Measurements from ENCODE around the gene RFX5.

Gene RFX5

DNA sequence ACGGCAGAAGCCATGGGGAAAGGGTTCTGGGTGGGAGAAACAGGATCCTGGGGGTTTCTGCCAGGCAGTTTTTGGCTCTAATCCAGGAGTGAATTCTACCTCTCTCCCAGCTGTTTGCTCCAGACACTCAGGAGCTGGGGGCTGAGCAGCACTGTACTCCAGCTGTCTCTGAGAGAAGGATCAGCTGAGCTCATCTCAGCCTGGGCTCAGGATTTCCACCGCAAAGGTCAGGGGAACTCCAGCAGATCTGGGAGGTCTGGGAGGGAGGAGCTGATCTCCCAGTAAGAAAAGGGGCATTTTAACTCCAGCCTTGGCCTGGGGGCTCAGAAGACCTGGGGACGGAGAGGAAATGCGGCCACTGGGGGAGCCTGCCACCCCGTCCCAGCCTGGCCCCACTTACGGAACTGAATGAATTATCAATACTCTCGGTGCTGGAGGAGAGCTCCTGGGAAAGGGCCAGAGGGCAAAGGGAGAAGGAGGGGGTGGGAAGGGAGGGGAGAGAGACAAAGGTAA lies 37.2 kb downstream of the RFX5 start:
- Histone ChIP-seq H3K4me3 (ENCODE audit: insufficient read depth, low read length, poor library complexity, severe bottlenecking) (no peak overlapping the region), H3K27ac (ENCODE audit: low read depth, low read length) (no peak overlapping the region), H3K79me2 (ENCODE audit: insufficient read depth, low read length) (no peaks in the 10 kb centered on the region), H3K9me3 (ENCODE audit: insufficient read depth, low read length) (no peaks in the 10 kb centered on the region), H2AFZ (ENCODE audit: low read depth, low read length, severe bottlenecking) (no peak overlapping the region), H3K9ac (ENCODE audit: low read length) (no peak overlapping the region), H3K36me3 (ENCODE audit: low read length) (peaks cover 9% of the 10 kb centered on the region; the same call in 1 of the 2 replicates), H3K27me3 (ENCODE audit: low read length) (no peaks in the 10 kb centered on the region), H4K20me1 (ENCODE audit: low read depth, low read length) (no peaks in the 10 kb centered on the region), H3F3A (ENCODE audit: insufficient read depth) (no peaks in the 10 kb centered on the region), H3K4me2 (ENCODE audit: low read depth, low read length, poor library complexity, severe bottlenecking) (no peak overlapping the region), H3K9me2 (replicated peaks; ENCODE audit: insufficient read depth, low read length) (no peaks in the 10 kb centered on the region)
- TF ChIP-seq, protein P1, sequence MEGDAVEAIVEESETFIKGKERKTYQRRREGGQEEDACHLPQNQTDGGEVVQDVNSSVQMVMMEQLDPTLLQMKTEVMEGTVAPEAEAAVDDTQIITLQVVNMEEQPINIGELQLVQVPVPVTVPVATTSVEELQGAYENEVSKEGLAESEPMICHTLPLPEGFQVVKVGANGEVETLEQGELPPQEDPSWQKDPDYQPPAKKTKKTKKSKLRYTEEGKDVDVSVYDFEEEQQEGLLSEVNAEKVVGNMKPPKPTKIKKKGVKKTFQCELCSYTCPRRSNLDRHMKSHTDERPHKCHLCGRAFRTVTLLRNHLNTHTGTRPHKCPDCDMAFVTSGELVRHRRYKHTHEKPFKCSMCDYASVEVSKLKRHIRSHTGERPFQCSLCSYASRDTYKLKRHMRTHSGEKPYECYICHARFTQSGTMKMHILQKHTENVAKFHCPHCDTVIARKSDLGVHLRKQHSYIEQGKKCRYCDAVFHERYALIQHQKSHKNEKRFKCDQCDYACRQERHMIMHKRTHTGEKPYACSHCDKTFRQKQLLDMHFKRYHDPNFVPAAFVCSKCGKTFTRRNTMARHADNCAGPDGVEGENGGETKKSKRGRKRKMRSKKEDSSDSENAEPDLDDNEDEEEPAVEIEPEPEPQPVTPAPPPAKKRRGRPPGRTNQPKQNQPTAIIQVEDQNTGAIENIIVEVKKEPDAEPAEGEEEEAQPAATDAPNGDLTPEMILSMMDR (IDR thresholded peaks at IDR 0.05; ENCODE audit: insufficient read depth, low read length, poor library complexity, severe bottlenecking) = no peak
- no peak for TF ChIP-seq EZH2phosphoT487 (conservative IDR thresholded peaks at IDR 0.05; ENCODE audit: low read length)

DNA sequence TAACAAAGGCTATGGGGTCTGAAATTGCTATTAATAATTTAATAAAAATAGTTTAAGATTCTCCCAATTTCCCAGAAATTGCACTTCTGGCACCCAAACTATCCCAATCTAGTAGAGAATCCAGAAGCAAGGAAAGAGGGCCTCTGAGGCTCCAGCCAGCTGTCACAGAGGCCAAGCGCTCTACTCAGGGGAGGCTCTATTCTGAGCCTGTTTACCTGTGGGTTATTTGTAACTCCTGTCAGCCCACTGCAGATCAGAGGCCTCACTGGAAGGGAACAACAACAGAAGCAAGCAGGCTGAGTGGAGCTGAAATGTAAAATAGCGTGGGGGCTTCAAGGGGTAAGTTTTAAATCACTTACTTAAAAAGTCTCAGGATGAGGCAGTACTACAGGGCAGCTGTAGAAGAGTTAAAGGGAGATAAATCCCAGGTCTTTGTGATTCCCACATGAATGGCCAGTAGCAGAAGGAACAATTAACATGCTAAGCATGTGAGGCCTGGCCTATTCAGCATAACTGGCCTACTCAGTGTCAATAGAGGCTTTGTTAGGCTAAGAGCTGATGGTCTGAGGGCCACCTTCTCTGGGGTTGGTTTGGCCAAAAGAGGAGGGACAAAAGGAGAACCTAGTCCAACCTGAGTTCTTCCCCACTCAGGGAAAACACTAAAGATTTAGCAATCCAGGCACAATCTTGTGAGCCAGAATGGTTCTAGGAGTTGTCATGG lies 52.1 kb downstream of the RFX5 start:
- Histone ChIP-seq H3K36me3 (ENCODE audit: low read length) (peaks cover 8% of the 10 kb centered on the region; the same call in 1 of the 2 replicates), H3K9me2 (replicated peaks; ENCODE audit: insufficient read depth, low read length) (no peaks in the 10 kb centered on the region), H3K9me3 (ENCODE audit: insufficient read depth, low read length) (no peaks in the 10 kb centered on the region), H3F3A (ENCODE audit: insufficient read depth) (no peaks in the 10 kb centered on the region), H2AFZ (ENCODE audit: low read depth, low read length, severe bottlenecking) (no peak overlapping the region), H3K4me2 (ENCODE audit: low read depth, low read length, poor library complexity, severe bottlenecking) (no peak overlapping the region), H4K20me1 (ENCODE audit: low read depth, low read length) (no peaks in the 10 kb centered on the region), H3K27ac (ENCODE audit: low read depth, low read length) (no peak overlapping the region), H3K79me2 (ENCODE audit: insufficient read depth, low read length) (no peaks in the 10 kb centered on the region), H3K27me3 (ENCODE audit: low read length) (no peaks in the 10 kb centered on the region), H3K4me3 (ENCODE audit: insufficient read depth, low read length, poor library complexity, severe bottlenecking) (no peak overlapping the region), H3K9ac (ENCODE audit: low read length) (no peak overlapping the region)
- TF ChIP-seq, protein P1 (IDR thresholded peaks at IDR 0.05; ENCODE audit: insufficient read depth, low read length, poor library complexity, severe bottlenecking) = no peak

DNA sequence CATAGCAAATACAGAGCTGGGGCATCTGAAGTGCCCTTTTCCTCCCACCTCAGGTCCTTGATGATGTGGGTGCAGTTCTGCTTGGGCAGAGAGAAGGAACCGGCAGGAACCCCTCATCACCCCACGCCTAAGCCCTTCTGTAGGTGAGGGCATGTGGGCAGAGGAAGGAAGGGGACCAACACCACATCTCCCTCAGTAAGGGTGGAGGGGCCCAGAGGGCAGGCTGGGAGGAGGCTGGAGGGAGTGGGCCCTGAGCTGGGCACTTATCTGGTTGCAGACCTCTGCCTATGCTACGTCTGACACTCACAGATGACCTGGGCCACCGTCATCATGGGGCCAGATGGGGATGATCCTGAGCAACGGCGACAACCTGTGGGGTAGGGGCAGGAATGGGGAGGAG lies 54.0 kb downstream of the RFX5 start:
- Histone ChIP-seq H3K9ac (ENCODE audit: low read length) (no peak overlapping the region), H3K79me2 (ENCODE audit: insufficient read depth, low read length) (no peaks in the 10 kb centered on the region), H3K9me2 (replicated peaks; ENCODE audit: insufficient read depth, low read length) (no peaks in the 10 kb centered on the region), H3K27me3 (ENCODE audit: low read length) (no peaks in the 10 kb centered on the region), H3F3A (ENCODE audit: insufficient read depth) (no peaks in the 10 kb centered on the region), H3K9me3 (ENCODE audit: insufficient read depth, low read length) (no peaks in the 10 kb centered on the region), H3K27ac (ENCODE audit: low read depth, low read length) (no peak overlapping the region), H3K4me2 (ENCODE audit: low read depth, low read length, poor library complexity, severe bottlenecking) (no peak overlapping the region), H4K20me1 (ENCODE audit: low read depth, low read length) (no peaks in the 10 kb centered on the region), H3K4me3 (ENCODE audit: insufficient read depth, low read length, poor library complexity, severe bottlenecking) (no peak overlapping the region), H2AFZ (ENCODE audit: low read depth, low read length, severe bottlenecking) (no peak overlapping the region), H3K36me3 (ENCODE audit: low read length) (peaks cover 4% of the 10 kb centered on the region; the same call in 1 of the 2 replicates)
- TF ChIP-seq, protein P1 (IDR thresholded peaks at IDR 0.05; ENCODE audit: insufficient read depth, low read length, poor library complexity, severe bottlenecking) = no peak
- TF ChIP-seq EZH2phosphoT487 (conservative IDR thresholded peaks at IDR 0.05; ENCODE audit: low read length) = no peak

Measured in SU-DHL-6 (cell line).